ENCODE data around the gene MBTPS1.
"Not testable (repeated sequence)": the region's sequence is repeated elsewhere in the genome, so short reads cannot be mapped to it uniquely, and the experiment has no call there.

MBTPS1 gene

DNA sequence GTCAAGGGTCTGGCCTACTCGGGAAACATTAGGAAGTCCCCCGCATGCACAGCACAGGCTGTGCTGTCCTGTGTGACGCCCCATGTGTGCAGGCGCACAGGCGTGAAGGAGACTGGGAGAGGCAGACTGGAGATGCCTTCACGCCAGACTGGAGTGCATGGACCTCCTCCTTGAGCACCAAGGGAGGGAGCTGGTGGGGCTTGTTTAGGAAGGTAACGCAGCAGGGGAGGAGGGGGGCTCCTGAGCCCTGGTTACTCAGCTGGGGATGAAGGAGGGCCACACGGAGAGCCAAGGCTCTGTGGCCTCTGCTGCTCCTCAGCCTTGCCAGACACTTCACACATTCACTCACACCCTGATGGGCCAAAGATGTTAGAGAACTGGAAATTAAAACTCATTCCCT lies 20.5 kb upstream of the MBTPS1 start:
- DNase-seq (ENCODE audit: low spot score): no peak

DNA sequence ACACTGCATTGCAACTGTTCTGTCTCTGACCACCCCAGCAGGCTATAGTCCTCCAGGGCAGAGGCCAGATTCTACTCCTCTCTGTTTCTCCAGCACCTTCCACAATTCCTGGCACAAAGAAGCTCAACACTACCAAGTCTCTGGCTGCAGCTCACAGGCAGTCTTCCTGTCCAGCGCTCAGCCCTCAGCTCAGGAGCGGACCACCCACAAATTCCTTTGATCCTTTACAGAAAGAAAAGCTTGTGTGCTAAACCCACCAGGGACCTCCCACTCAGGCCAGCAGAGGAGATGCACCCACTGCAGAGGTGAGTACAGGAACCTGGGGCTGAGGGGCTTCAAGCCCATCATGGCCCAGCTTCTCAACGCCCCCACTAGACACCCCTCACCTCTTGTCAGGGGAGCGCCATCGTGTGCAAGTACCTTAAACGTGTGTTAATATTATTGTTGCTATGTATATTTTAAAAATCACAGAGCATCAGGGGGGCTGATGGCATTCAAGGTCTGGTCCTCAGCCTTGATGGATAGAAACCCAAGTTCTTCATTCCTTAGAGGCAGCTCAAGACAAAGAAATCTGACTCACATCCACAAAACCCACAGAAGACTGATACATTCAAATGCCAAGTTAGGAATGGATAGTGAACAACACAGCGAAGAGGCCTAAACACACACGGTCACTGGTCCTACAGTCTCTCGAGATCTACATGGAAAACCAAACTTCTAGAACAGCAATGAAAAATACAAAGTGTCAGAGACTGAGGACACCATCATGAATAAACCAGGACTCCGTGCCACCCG lies 19.8 kb upstream of the MBTPS1 start:
- no peak for DNase-seq (ENCODE audit: low spot score)

DNA sequence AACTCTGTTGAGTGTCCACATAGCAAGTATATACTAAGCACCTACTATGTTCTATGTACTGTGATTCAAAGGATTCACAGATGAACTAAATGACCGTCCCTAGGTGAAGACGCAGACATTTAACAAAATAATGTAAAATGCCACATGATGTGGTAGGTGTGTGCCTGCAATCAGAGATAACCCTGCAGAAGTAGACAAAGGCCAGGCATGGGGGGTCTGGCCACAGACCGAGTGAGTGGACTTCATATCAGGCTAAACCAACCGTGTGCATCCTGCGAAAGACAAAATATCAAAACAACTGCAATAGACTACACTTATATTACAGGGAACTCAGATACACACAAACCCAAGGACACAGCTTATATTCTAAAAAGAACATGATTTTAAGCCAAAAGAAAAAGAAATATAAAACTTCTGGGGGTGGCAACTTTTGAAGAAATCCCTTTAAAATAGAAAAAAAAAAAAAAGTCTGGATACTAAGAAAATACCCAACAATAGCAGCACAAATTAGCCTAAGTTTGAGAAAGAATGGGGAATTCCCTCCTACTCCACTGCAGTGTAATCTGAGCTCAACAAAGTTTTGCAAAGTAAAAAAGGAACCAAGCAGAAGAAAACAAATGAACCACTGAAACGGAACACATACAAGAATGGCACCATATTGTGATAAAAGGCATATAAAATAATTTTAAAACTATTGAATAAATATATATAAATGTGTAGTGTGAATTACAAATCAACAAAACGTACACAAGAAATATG lies 16.0 kb upstream of the MBTPS1 start:
- no peak for DNase-seq (ENCODE audit: low spot score)

DNA sequence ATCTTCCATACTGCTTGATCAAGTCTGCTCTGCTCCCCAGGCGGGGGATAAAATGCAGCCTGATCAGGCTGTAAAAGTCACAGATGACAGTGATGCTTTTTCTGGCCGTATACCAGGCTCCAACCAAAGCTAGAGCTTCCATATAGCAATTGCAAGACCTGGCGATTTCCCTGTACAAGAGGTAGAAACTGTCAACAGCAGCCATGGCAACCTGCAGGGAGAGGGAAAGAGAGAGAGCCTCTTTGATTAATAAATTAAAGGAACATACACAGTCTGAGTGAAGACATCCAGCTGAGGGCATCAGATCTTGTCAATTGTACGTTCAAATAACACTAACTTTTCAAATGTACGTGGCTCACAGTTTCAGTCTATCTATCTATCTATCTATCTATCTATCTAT lies 14.4 kb upstream of the MBTPS1 start:
- no peak for DNase-seq (ENCODE audit: low spot score)

DNA sequence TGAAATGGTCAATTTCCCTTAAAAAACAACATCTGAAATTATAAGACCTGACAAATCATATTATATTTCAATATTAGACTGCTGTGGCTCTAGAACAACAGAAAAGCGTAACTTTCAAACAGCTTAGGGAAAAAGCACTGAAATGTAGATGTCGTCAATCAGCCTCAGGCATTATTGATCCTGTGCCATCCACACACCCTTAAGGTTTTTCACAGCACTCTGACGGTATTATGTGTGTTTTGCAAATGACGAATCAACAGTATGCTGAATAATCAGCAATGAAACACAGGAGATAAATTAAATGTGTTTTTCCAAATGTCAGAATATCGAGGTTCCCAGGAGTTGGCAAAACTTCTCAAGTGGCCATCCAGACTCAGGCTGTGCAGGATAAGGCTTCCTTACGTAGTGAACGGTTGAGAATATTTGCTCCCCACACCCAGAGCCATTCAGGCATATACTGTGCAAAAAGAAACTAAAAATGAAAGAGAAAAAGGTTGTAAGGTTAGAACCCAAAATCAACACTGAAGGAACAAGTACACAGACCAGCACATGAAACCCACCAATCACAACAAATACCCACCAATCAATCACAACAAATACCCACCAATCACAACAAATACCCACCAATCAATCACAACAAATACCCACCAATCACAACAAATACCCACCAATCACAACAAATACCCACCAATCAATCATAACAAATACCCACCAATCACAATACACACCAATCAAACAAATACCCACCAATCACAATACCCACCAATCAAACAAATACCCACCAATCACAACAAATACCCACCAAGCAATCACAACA lies 7.7 kb upstream of the MBTPS1 start:
- no peak for DNase-seq (ENCODE audit: low spot score)

DNA sequence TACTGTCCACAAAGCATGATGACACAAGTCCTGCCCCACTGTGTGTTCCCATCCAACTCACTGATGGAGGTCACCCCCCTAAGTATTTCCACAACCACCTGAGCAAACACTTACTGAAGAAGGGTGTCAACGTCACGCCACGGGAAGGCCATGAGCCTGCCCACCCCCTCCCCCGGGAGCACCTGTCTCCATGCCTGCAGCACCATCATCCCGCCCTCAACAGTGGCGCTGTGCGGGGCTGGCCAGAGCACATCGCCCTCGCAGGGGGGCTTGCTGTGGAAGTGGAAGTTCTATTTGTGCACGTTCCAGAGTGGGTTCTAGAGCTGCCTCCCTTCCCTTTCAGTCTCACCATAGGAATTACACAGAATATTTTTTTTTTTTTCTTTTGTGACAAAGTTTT lies 4.3 kb upstream of the MBTPS1 start:
- DNase-seq (ENCODE audit: low spot score): no peak

DNA sequence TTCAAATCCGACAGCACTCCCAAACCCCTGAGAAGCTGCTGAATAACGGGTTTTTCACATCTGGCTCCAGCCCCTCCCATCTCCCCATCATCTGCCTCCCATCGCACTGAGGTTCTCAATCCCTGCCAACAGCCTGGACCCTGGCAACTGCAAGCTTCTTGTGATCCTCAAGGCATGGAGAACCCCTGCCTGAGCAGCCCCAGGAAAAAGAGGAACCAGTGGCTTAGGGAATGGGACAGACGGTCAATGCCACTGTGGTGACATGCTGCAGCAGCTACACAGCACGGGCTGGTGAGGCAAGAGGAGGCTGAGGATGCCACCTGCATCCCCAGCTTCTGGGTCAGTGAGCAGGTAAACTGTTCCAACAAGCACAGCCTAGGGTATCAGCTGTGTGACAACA lies 3.3 kb upstream of the MBTPS1 start:
- no peak for DNase-seq (ENCODE audit: low spot score)

DNA sequence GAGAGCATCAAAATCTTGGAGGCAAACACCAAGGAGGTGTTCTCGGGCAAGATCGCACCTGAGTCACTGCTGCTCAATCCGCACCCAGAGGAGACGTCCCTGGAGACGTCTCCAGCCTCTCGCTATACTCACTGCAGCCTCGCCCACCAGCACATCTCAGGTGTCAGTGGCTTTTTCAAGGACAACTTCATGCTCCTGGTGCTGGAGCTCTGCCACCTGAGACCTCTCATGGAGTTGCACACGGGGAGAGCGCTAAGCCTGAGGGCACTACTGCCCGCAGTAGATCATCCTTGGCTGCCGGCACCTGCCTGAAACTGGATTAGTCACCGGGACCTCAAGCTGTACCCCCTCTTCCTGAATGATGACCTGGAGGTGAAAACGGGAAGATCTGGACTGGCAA lies 2.6 kb upstream of the MBTPS1 start:
- DNase-seq (ENCODE audit: low spot score): no peak

DNA sequence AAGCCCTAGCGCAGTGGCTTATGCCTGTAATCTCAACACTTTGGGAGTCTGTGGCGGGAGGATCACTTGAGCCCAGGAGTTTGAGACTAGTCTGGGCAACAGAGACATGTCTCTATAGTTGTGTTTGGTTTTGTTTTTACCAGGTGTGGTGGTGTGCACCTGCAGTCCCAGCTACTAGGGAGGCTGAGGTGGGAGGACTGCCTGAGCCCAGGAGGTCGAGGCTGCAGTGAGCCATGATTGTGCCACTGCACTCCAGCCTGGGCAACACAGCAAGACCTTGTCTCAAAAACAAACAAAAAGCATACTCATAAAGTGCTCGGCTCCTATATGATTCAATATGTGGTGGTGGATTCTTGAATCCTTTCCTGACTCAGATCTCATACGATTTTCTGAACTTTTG lies 1.6 kb upstream of the MBTPS1 start:
- peak; percentile 21 for DNase-seq (ENCODE audit: low spot score)

DNA sequence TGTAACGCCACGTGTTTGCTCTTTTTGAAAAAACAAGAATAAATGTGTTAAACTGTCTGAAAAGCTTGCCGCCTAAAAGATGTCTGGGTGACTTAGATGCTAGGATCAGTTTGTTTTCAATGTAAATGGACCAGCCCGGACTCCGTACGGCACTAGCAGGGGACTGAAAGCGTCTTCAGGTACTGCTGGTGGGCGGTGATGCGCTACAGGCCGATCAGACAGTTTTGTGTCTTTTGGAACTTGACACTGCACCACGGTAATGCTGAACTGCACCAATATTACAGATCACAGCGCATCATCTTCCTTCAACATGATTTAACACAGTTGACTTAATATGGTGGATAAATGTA lies 727 bp upstream of the MBTPS1 start:
- peak; percentile 52 for DNase-seq (ENCODE audit: low spot score)

DNA sequence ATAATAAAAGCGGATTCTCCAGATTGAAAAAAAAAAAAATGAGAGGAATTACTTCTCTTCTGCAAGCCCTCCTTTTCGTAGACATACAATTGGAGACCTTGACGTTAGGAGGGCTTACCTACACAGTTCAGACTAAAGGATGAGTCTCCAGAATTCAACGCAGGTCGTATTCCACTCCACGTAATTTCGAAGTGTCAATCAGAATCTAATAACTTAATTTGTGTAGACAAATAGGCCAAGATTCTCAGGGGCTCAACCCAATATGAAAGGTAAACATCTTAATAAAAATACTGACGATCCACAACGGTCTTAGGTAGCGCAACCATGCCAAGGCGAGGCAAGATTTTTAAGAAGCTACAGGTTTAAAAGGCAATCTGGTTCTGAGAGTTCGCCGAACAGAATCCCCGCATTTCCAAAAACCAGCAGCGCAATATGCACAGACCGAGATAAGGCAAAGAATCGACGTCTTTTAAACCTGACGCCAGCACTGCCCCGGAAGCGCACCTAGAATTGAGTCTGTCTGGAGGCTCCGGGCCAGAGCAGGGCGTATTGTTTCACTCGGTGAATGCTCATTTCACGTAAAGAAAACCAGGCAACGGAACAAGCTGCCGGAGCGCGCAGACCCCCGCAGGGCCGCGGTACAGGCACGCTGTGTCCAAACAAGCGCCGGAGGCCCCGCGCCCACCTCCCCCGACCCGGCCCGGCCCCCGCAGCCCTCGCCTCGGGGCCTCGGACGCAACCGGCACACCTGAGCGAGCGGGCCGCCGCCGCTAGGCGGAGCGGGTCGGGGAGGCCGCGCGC lies 623 bp downstream of the MBTPS1 start:
- peak; percentile 60 for DNase-seq (ENCODE audit: low spot score)

DNA sequence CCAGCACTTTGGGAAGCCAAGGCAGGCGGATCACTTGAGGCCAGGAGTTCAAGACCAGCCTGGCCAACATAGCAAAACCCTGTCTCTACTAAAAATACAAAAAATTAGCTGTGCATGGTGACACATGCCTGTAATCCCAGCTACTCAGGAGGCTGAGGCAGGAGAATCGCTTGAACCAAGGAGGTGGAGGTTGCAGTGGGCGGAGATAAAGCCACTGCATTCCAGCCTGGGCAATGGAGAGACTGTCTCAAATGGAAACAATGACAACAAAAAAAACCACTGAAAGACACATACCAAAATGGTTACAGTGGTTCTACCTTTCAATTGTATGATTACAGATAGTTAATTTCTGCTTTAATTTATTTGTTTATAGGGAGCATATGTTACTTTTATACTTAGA lies 4.8 kb downstream of the MBTPS1 start:
- not testable (repeated sequence) for DNase-seq (ENCODE audit: low spot score)

DNA sequence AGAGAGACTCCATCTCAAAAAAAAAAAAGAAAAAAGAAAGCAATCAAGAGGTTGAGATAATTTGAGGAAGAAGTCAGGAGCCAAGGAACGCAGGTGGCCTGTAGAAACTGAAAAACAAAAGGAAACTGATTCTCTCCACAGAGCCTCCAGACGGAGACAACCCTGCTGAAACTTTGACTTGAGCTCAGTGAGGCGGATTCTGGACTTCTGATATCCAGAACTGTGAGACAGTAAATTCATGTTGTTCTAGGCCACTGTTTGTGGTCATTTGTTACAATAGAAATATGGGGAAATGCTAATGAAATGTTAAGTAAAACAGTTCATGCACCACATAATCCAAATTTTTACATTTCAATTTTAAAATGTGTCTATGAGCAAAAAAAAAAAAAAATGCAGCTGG lies 5.2 kb downstream of the MBTPS1 start:
- DNase-seq (ENCODE audit: low spot score): no peak

DNA sequence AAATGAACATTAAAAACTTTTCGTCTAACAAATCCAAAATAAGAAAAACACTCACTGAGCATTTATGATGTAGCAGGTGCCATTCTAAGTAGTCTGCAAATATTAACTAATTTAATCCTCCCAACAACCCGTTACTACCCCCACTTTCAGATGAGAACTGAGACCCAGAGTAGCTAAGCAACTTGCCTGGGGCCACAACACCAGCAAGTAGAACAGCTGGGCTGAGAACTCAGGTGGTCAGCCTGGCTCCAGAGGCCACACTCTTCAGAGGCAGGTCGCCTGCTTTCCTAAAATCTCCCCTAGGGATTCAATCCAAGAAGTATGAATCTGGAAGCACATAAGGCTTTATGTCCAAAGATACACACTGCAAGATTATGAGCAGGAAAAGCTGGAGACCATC lies 6.2 kb downstream of the MBTPS1 start:
- DNase-seq (ENCODE audit: low spot score): no peak

DNA sequence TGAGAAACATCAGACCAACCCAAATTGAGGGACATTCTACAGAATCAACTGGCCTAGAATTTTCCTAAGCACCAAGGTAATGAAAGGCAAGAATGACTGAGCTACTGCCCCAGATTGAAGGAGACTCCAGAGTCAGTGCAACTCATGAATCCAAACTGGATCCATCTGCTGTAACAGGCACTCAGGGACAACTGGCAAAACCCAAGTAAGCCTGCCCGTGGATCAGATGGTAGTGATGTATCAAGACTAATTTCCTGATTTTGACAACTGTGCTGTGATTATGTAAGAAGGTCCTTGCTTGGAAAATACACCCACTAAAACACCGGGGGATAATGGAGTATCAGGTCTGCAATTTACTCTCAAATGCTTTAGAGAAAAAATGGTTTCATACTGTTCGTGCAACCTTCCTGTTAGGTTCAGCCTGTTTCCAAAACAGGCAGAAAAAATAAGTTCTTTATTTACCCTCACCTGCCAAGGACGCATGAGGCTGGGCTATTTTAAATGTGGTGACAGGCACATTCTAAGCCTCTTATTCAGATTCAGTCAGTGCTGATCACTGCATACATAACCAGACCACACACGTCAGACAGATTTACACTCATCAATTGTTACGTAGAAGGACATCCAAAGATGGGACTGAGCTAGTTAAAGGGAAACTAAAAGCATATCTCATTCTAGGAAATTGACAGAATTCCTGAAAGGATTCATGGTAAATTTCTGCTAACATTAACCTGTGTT lies 7.0 kb downstream of the MBTPS1 start:
- DNase-seq (ENCODE audit: low spot score): no peak

DNA sequence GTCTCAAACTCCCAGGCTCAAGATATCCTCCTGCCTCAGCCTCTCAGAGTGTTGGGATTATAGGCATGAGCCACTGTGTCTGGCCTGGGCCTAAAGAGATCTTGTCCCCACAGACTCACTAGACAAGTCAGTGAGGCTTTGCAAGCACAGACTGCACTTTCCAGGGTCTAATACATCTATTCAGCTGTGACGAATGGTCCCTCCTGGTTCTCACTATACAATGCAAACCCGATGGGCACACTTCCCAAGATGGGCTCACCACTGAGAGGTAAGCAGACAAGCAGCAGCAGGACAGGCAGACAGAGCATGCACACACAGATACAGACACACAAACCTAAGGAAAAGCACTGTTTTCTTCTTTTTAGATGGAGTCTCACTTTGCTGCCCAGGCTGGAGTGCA lies 8.8 kb downstream of the MBTPS1 start:
- no peak for DNase-seq (ENCODE audit: low spot score)

DNA sequence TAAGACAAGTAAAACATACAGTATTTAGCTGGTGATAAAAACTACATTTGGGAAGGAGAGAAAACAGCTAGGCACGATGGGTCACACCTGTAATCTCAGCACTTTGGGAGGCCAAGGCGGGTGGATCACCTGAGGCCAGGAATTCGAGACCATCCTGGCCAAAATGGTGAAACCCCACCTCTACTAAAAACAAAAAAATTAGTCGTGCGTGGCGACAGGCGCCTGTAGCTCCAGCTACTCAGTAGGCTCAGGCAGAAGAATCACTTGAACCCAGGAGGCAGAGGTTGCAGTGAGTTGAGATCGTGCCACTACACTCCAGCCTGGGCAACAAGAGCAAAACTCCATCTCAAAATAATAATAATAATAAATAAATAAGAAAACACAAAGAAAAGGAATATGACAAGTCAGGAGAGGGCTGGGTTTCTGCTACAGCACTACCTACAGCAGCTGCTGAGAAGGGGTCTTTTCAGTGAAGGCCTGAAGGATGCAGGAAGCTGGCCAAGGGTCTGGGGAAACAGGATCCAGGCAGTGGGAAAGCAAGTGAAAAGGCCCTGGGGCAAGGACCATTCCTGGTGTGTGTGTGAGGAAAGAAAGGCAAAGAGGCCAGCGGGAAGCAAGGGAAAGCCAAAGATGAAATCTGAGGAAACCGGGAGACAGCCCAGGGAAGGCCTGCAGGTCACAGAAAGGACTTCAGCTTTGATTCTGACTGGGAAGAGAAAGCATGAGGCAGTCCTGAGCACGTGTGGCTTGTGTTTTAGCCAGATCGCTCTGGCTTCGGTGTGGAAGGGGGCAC lies 10.6 kb downstream of the MBTPS1 start:
- DNase-seq (ENCODE audit: low spot score): no peak

DNA sequence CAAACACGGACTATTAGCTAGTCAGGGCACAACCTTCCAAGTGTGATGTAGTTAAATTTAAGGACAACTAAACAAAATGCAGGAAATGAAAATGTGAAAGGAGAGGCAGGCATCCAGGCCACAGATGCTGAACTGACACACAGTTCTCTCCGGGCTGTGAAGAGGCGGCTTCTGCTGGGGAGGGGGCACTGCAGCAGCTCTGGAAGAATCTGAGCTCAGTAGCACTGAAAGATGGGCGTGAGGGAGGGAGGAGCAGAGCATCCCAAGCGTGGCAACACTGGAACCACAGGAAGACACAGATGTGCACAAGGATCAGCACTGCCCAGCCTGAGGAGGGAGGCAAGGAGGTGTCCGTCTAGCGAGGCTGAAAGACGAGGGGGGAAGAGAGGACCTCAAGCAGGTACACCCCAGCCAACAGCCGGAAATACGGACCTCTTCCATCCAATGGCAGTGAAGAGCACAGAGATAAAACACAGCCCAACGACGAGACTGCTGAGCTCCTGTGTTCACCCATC lies 11.4 kb downstream of the MBTPS1 start:
- no peak for DNase-seq (ENCODE audit: low spot score)

DNA sequence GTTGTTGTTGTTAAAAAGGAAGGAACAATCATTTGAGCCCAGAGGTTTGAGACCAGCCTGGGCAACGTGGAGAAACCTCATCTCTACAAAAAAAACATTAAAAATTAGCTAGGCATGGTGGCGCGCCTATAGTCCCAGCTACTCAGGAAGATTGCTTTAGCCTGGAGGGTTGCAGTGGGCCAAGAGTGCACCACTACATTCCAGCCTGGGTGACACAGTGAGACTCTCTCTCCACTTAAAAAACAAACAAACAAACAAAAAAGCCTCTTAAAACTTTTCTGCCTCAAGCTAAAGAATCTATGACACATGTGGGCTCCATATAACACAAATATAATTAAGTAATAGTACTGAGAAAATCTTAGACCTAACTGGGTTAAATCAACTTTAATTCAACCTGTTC lies 12.5 kb downstream of the MBTPS1 start:
- no peak for DNase-seq (ENCODE audit: low spot score)

DNA sequence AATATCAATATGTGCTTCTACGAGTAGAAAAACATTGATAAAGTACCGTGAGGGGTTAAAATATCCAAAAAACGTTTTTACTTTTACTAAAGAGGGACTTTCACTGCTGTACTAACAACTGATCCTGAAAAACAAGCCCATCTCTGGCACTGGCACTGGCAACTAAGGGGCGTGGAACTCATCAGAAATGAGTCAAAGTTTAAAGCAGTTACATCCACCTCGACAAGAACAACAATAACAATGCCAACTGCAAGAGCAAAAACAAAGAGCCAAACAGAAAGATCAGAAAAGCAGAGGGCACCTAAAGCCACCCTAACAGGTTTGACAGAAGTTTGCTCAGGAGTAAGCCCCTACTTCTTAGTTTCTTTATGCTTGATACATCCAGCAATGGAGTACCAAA lies 13.1 kb downstream of the MBTPS1 start:
- DNase-seq (ENCODE audit: low spot score): no peak

Data from RKO (cell line).